Activated CD4-positive, alpha-beta T cell treated with anti-CD3 and anti-CD28 coated beads, Interleukin-2, amount 10 ng/mL, durations not matched to agents 24 days and 14 days (primary cell): ENCODE results near the gene ZCCHC24. TPM values are rescaled to one million over a fixed set of nuclear protein-coding genes. Genes with fewer than 3 reads are reported as not detected.

Experiments
- DNase-seq: peaks from one replicate; pipeline ENCODE4 v3.0.0; 2022
- H3K27ac Mint-ChIP-seq: one replicate; pipeline ENCODE4 v1.8.0; 2022; ENCODE audit warnings: mild to moderate bottlenecking, mixed read lengths
- H3K27me3 Mint-ChIP-seq: one replicate; pipeline ENCODE4 v1.8.0; 2022; ENCODE audit warnings: mixed read lengths
- H3K36me3 Mint-ChIP-seq: one replicate; pipeline ENCODE4 v1.8.0; 2022; ENCODE audit warnings: low read depth, mild to moderate bottlenecking, mixed read lengths
- H3K4me1 Mint-ChIP-seq: one replicate; pipeline ENCODE4 v1.8.0; 2021; ENCODE audit warnings: mixed read lengths
- H3K4me3 Mint-ChIP-seq: one replicate; pipeline ENCODE4 v1.8.0; 2022; ENCODE audit warnings: mild to moderate bottlenecking, moderate library complexity, mixed read lengths
- H3K9me3 Mint-ChIP-seq: one replicate; pipeline ENCODE4 v1.8.0; 2021; ENCODE audit warnings: mixed read lengths
- intact Hi-C: fragments of 100-400 bp; cut with micrococcal nuclease; formaldehyde crosslinking; loops from one replicate; pipeline ENCODE4 v1.15.1; 2023
- total RNA-seq: library from RNA; stranded (reverse); gene quantifications from 2 replicates; pipeline ENCODE4 v1.2.3, GENCODE V29; 2022

ZCCHC24 gene
- total RNA-seq, 1 donor from 2014 or later: 1.4 TPM

DNA sequence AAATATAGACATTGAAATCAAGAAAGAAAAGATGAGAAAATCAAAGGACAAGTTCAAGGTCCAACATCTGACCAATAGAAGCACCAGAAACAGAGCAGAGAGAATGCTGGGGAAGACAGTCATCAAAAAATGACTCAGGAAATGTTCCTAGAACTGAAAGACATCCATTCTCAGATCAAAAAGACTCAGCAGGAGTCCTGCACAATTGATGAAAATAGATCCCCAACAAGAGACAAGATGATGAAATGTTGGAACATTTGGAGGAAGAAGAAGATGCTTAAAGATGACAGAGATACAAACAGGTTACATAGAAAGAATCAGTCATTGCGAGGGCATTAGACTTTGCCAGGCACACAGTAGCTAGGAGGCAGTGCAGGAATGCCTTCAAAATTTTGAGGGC, 36.9 kb upstream of the ZCCHC24 start:
- no peak overlapping the region for H3K27ac Mint-ChIP-seq
- no peaks in the 10 kb centered on the region for H3K9me3 Mint-ChIP-seq
- H3K36me3 Mint-ChIP-seq: no peaks in the 10 kb centered on the region
- DNase-seq: no peak
- H3K4me1 Mint-ChIP-seq: no peaks in the 10 kb centered on the region
- intact Hi-C loops: no loop called here
- H3K27me3 Mint-ChIP-seq: peaks cover 23% of the 10 kb centered on the region
- no peak overlapping the region for H3K4me3 Mint-ChIP-seq

DNA sequence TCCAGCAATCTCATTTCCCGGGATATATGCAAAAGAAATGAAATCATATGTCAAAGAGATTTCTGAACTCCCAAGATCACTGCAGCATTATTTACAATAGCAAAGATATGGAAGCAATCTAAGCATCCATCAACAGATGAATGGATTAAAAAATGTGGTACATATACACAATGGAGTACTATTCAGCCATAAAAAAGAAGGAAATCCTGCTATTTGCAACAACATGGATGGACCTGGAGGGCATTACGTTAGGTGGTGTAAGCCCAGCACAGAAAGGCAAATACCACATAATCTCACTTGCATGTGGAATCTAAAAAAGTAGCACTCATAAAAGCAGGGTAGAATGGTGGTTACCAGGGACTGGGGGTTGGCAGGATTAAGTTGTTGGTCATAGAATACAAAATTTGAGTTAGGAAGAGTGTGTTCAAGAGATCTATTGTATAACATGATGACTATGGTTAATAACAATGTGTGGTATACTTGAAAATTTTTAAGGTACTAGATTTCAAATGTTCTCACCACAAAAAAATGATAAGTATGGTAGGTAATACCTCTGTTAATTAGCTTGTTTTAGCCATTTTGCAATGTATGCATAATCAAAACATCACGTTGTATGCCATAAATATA, 34.0 kb upstream of the ZCCHC24 start:
- H3K36me3 Mint-ChIP-seq: no peaks in the 10 kb centered on the region
- H3K27me3 Mint-ChIP-seq: peaks cover 36% of the 10 kb centered on the region
- no peaks in the 10 kb centered on the region for H3K4me1 Mint-ChIP-seq
- H3K9me3 Mint-ChIP-seq: no peaks in the 10 kb centered on the region
- intact Hi-C loops: no loop called here
- no peak overlapping the region for H3K4me3 Mint-ChIP-seq
- DNase-seq: no peak
- no peak overlapping the region for H3K27ac Mint-ChIP-seq

DNA sequence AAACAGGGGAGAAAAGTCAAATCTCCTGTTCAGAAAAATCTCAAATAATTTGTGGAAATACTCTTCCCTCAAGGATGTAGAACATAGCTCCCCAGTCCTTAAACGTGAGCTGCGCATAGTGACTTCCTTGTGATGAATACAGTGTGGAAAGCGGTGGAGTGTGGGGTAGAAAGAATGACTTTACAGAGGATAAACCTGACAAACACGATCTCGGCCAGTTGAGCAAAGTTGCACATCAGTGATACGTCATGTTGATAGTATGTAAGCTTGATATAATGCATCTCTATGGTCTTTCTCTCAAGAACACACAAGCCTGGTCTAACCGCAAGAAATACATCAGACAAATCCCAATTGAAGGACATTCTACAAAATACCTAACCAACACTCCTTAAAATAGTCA, 32.0 kb upstream of the ZCCHC24 start:
- Mint-ChIP-seq H3K4me3 (no peak overlapping the region), H3K36me3 (no peaks in the 10 kb centered on the region), H3K9me3 (no peaks in the 10 kb centered on the region), H3K27ac (no peak overlapping the region), H3K27me3 (peaks cover 43% of the 10 kb centered on the region), H3K4me1 (no peaks in the 10 kb centered on the region)
- DNase-seq: no peak
- intact Hi-C loops: no loop called here

DNA sequence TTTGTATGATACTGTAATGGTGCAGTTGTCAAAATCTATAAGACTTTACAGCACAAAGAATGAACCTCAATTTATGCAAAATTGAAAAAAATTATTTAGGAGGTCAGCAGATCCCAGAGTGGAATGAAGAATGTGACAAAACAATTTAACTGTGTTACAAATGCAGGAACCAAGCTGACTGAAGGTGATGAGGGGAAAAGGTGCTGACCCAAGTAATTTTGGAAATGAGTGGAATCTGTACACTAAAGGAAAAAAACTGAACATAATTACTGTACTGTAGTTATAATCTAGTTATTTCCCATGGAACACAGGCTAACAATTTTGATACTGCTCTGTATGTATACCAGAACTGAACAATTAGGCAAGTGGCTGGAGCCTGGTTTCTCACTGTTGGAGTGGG, 31.2 kb upstream of the ZCCHC24 start:
- H3K4me3 Mint-ChIP-seq: no peak overlapping the region
- H3K27me3 Mint-ChIP-seq: peaks cover 44% of the 10 kb centered on the region
- H3K36me3 Mint-ChIP-seq: no peaks in the 10 kb centered on the region
- H3K4me1 Mint-ChIP-seq: no peaks in the 10 kb centered on the region
- intact Hi-C loops: no loop called here
- no peak for DNase-seq
- no peak overlapping the region for H3K27ac Mint-ChIP-seq
- no peaks in the 10 kb centered on the region for H3K9me3 Mint-ChIP-seq

DNA sequence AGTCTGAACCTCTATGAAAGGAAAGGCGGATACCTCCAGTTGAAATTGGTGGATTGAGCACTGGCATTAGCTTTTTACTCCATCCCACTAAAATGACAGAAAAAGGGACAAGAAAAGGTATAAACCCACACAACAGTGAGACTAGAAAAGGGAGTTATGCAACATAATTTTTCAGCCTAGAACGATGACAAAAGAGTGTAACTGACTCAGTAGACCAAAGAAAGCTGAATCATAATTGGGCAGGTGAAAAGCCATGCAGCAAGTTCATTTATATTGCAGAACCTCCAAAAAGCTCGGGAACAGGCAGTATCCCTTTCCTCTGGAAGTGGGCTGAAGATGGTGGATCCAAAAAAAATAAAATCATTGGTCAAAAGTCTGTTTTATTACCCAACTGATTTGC, 30.5 kb upstream of the ZCCHC24 start:
- Mint-ChIP-seq H3K27ac (no peak overlapping the region), H3K27me3 (peaks cover 42% of the 10 kb centered on the region), H3K4me3 (no peak overlapping the region), H3K9me3 (no peaks in the 10 kb centered on the region), H3K4me1 (no peaks in the 10 kb centered on the region), H3K36me3 (no peaks in the 10 kb centered on the region)
- intact Hi-C loops: no loop called here
- DNase-seq: no peak

DNA sequence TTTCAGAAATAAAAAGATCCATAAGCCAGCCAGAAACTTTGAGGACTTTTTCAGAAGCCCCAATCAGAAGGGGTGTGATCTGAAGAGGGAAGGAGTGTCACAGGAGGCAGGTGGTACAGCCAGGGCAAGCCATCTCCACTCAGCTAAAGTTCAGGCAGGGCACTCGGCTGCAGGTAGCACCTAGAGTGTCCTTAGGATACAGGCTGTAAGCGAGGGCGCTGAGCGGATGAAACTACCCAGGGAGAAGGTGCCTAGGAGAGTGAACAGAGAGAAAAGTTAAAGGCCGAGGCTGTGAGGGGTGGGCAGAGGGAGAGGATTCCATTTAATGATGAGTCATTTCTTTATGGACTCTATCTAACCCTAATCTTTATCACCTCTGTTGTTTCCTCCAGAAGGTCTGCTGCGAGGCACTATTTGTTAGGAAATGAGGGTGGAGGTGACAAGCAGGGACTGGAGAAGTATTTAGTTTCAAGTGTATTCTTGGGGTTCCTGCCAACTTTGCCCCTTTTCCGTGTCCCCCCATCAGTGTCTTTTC, 29.8 kb upstream of the ZCCHC24 start:
- Mint-ChIP-seq H3K4me1 (no peaks in the 10 kb centered on the region), H3K27ac (no peak overlapping the region), H3K4me3 (no peak overlapping the region), H3K36me3 (no peaks in the 10 kb centered on the region), H3K27me3 (peaks cover 38% of the 10 kb centered on the region), H3K9me3 (no peaks in the 10 kb centered on the region)
- DNase-seq: no peak
- intact Hi-C loops: no loop called here

DNA sequence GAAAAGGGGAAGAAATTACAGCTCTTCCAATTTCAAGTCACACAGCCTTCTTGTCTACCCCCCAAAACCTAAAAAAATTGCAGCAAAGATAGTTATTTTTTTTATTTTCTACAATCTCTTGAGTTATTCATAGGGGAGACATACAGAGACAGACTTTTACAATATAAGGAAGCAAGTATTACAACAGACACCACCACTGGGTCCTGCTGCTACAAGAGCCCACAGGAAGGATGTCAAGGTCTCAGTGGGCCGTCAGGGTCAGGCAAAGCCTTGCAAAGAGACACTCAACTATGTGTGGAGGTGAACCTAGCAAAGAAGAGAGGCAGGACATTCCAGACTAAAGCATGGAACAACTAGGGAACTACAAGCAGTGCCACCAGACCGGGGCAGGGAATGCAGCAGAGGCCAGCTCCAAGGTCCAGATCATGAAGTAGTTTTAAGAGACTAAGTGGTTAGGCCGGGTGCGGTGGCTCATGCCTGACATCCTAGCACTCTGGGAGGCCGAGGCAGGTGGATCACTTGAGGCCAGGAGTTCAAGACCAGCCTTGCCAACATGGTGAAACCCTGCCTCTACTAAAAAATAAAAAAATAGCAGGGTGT, 28.2 kb upstream of the ZCCHC24 start:
- intact Hi-C loops: no loop called here

DNA sequence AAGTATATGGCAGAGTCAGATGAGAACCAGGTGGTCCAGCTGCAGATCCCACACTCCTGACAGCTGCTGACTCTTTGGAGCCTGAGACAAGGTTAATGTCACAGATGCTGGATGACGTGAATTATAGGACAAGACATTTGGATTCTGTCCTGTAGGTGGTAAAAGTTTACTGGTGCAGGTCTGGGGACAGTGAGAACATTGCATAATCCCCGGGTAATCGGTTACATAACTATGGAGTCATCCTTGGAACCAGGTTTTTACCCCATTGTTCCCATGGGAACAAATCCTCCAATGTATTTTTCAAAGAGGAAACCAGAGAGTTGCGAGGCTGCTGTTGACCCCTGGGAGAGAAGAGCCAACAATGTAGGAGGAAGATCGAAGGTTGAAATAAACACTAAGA, 27.5 kb upstream of the ZCCHC24 start:
- H3K27ac Mint-ChIP-seq: no peak overlapping the region
- intact Hi-C loops: no loop called here
- H3K27me3 Mint-ChIP-seq: peaks cover 37% of the 10 kb centered on the region
- H3K4me3 Mint-ChIP-seq: no peak overlapping the region
- DNase-seq: no peak
- no peaks in the 10 kb centered on the region for H3K36me3 Mint-ChIP-seq
- H3K4me1 Mint-ChIP-seq: no peaks in the 10 kb centered on the region
- H3K9me3 Mint-ChIP-seq: no peaks in the 10 kb centered on the region

More for the DNA sequence above, 28.2 kb upstream of the ZCCHC24 start:
- Mint-ChIP-seq H3K4me3 (no peak overlapping the region), H3K27me3 (peaks cover 34% of the 10 kb centered on the region), H3K4me1 (no peaks in the 10 kb centered on the region), H3K27ac (no peak overlapping the region), H3K36me3 (no peaks in the 10 kb centered on the region), H3K9me3 (no peaks in the 10 kb centered on the region)
- no peak for DNase-seq

DNA sequence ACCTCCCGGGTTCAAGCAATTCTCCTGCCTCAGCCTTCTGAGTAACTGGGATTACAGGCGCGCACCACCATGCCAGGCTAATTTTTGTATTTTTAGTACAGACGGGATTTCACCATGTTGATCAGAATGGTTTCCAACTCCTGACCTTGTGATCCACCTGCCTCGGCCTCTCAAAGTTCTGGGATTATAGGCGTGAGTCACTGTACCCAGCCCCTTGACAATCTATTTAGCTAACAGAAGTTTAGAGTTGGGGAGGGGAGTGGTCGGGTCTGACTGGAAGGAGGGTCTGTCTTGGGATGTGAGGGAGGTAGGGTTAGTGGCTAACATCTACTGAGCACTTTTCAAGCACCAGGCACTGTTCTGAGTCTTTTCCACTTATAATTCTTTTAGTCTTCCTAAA, 27.0 kb upstream of the ZCCHC24 start:
- no peaks in the 10 kb centered on the region for H3K4me1 Mint-ChIP-seq
- H3K27ac Mint-ChIP-seq: no peak overlapping the region
- H3K9me3 Mint-ChIP-seq: no peaks in the 10 kb centered on the region
- H3K27me3 Mint-ChIP-seq: peaks cover 35% of the 10 kb centered on the region
- DNase-seq: no peak
- H3K36me3 Mint-ChIP-seq: no peaks in the 10 kb centered on the region
- intact Hi-C loops: no loop called here
- no peak overlapping the region for H3K4me3 Mint-ChIP-seq

DNA sequence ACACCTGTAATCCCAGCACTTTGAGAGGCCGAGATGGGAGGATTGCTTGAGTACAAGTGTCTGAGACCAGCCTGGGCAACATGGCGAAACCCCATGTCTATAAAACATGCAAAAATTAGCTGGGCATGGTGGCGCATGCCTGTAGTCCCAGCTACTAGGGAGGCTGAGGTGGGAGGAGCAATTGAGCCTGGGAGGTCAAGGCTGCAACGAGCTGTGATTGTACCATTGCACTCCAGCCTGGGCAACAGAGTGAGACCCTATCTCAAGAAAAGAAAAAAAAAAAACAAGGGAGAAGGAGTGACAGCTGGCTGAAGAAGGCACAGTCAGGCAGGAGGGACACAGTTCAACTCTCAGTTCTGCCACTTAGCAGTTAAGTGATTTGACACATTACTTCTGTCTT, 26.4 kb upstream of the ZCCHC24 start:
- Mint-ChIP-seq H3K4me1 (peaks cover 2% of the 10 kb centered on the region), H3K36me3 (no peaks in the 10 kb centered on the region), H3K27me3 (peaks cover 32% of the 10 kb centered on the region), H3K4me3 (no peak overlapping the region), H3K27ac (no peak overlapping the region), H3K9me3 (no peaks in the 10 kb centered on the region)
- intact Hi-C loops: no loop called here
- DNase-seq: no peak

DNA sequence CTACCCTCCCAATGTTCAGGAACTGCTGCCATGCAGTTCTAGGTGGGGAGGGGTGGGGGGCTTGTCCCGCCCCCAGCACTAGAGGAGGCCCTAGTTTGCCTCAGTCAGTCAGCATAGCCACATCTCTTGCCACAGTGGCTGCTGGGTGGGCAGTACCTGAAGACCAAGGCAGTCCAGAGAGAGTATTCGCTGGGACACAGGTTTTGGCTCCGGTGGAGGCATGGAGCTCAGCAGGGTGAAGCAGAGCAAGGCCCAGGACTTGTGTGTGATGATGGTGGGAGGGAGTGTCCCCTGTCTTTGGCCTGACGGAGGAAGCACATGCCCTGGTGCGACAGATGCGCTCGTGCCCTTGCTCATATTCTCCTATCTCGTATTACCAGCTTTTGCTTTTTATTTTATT, 24.7 kb upstream of the ZCCHC24 start:
- no peaks in the 10 kb centered on the region for H3K36me3 Mint-ChIP-seq
- H3K4me3 Mint-ChIP-seq: no peak overlapping the region
- H3K27ac Mint-ChIP-seq: no peak overlapping the region
- H3K27me3 Mint-ChIP-seq: peaks cover 21% of the 10 kb centered on the region
- DNase-seq: no peak
- peaks cover 2% of the 10 kb centered on the region for H3K4me1 Mint-ChIP-seq
- no peaks in the 10 kb centered on the region for H3K9me3 Mint-ChIP-seq
- intact Hi-C loops: no loop called here

DNA sequence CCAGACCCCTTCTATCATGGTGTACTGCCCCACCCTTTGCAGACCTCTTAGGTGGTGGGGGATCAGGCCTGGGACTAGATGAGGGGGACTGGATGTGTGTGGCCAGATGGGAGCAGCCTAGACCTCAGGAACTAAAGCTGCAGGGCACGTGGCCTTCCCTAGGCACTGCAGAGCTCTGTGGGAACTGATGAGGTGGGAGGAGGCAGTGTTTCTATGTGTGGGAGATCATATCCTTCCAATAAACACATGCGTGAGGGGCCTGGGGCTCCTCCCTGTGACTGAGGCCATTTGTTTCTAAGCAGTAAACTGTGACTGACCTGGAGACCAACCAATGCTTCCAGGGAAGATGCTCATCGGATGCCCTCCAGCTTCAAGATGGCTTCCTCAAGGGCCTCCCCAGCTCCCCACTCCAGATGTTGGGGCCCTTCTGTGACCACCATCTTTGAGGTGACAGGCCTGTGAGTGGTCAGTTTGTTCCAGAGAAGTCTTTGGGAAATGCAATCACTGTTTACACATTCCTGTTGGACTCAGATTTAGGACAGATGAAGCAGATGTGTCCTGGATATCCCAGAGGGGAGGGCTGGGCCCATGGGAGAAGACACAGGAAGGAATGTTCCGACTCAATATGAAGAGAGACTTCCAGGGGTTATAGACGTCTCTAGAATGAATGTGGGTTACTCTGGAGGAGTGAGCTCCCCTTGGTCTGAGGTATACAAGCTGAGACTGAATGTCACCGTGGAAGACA, 23.6 kb upstream of the ZCCHC24 start:
- intact Hi-C loops: loop anchor here (5.0 kb wide), 1 partner anchor 37 kb away; no protein-coding TSS in a partner anchor
- H3K4me1 Mint-ChIP-seq: peaks cover 2% of the 10 kb centered on the region
- no peaks in the 10 kb centered on the region for H3K9me3 Mint-ChIP-seq
- DNase-seq: no peak
- no peak overlapping the region for H3K4me3 Mint-ChIP-seq
- H3K27me3 Mint-ChIP-seq: peaks cover 20% of the 10 kb centered on the region
- H3K36me3 Mint-ChIP-seq: no peaks in the 10 kb centered on the region
- H3K27ac Mint-ChIP-seq: no peak overlapping the region

DNA sequence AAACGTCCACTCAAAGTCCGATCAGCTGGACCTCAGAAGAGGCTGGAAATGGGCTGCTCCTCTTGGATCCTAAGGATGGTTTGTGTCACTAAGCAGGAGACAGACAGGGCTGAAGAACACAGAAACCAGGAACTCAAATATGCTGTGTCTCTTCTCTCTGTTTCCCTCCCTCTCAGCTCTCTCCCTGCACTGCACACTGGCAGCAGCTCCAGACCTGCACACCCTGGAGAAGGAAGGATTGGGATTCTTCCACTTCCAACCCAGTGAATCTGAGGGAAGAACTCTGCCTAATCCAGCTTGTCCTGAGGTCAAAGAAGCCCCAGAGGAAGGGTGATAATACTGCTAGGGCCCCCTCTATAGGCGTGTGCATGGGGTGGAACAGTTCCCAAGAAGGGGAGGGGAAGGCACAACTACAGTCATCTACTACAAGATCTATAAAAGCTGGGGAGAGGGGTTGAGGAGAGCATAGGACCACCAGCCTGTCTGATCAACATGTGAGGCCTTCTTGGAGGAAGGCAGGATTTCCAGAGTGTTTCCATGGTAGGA, 22.7 kb upstream of the ZCCHC24 start:
- H3K27ac Mint-ChIP-seq: no peak overlapping the region
- peaks cover 15% of the 10 kb centered on the region for H3K27me3 Mint-ChIP-seq
- H3K9me3 Mint-ChIP-seq: no peaks in the 10 kb centered on the region
- no peaks in the 10 kb centered on the region for H3K36me3 Mint-ChIP-seq
- H3K4me1 Mint-ChIP-seq: peaks cover 2% of the 10 kb centered on the region
- no peak for DNase-seq
- intact Hi-C loops: loop anchor here (5.0 kb wide), 1 partner anchor 36 kb away; no protein-coding TSS in a partner anchor
- no peak overlapping the region for H3K4me3 Mint-ChIP-seq

DNA sequence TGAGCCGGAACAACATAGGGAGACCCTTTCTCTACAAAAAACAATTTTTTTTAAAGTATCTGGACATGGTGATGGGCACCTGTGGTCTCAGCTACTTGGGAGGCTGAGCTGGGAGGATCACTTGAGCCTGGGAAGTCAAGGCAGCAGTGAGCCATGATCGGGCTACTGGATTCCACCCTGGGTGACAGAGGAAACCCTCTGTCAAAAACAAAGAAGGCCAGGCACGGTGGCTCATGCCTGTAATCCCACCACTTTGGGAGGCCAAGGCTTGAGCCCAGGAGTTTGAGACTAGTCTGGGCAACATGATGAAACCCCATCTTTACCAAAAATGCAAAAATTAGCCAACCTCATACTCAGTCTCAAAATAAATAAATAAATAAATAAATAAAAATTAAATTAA, 19.9 kb upstream of the ZCCHC24 start:
- DNase-seq: no peak
- intact Hi-C loops: loop anchor here (5.0 kb wide), 1 partner anchor 33 kb away; no protein-coding TSS in a partner anchor
- H3K4me1 Mint-ChIP-seq: peaks cover 2% of the 10 kb centered on the region
- peaks cover 8% of the 10 kb centered on the region for H3K27me3 Mint-ChIP-seq
- H3K36me3 Mint-ChIP-seq: no peaks in the 10 kb centered on the region
- no peak overlapping the region for H3K27ac Mint-ChIP-seq
- H3K4me3 Mint-ChIP-seq: no peak overlapping the region
- H3K9me3 Mint-ChIP-seq: no peaks in the 10 kb centered on the region
